Muscle of arm (tissue), 14 donors: ENCODE data around the gene YIPF7. TPM values are rescaled to one million over a fixed set of nuclear protein-coding genes. Genes with fewer than 3 reads are reported as not detected.
A peak's percentile ranks its signal among the peaks of the same experiment; 100 is the strongest.

ENCODE experiments used
- DNase-seq: peaks from one replicate; pipeline ENCODE4 v3.0.0-alpha.2; 2013
- long read RNA-seq, 11 donors: transcript quantifications; one replicate each; lab custom pipeline, GENCODE V29; 2026
- polyA plus RNA-seq, 12 donors: library from polyadenylated mRNA; unstranded; fragments of 120-200 nt; gene quantifications; one replicate each; pipeline ENCODE4 v1.2.1, GENCODE V29; 2013; ENCODE audit not compliant: insufficient read length in 12 of 12

Gene YIPF7
- polyA plus RNA-seq: 1 to 10 TPM in 9 of 12 donors, under 1 TPM in 1, not detected in 2; 0.76 to 6.4 (median 2.9) TPM
- long read RNA-seq, donor 1: 0 reads
- long read RNA-seq, donor 2: 0 reads
- long read RNA-seq, donor 3: 0 reads
- long read RNA-seq, donor 4, partial matches to known transcripts: 0 of 1 reads
- long read RNA-seq, donor 4, other reads (novel, unspliced or antisense): 0 of 1 reads
- long read RNA-seq, donor 5, partial matches to known transcripts: 0 of 1 reads
- long read RNA-seq, donor 5, other reads (novel, unspliced or antisense): 0 of 1 reads
- long read RNA-seq, donor 6: 0 reads
- long read RNA-seq, donor 7, partial matches to known transcripts: 0 of 1 reads
- long read RNA-seq, donor 7, other reads (novel, unspliced or antisense): 0 of 1 reads
- long read RNA-seq, donor 8, partial matches to known transcripts: 0 of 1 reads
- long read RNA-seq, donor 8, other reads (novel, unspliced or antisense): 0 of 1 reads
- long read RNA-seq, donor 9: 0 reads
- long read RNA-seq, donor 10, partial matches to known transcripts: 0 of 2 reads
- long read RNA-seq, donor 10, other reads (novel, unspliced or antisense): 0 of 2 reads
- long read RNA-seq, donor 11: 0 reads

DNA sequence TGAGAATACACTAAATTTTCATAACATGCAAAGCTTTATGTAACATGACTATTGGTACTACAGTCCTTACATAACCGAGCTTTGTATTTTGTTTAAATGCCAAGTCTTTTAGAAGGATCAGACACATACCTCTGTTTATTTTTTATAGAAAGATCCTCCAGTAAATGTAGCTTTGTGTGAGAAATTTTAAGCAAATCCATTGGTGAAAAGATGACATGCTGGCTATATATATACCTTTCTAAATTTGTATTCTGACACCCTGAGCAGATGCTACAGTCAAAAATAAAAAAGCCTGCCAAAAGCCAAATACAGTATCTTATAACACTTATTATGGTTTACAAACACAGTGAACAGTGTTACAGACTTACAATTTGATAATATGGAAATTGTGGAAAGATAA is at the start of gene YIPF7:
Gene YIPF7, minus strand, starts transcription at position 201 of the 400 bp plus-strand sequence. CDS start 1,525 bp downstream, outside the sequence.
- no peak for DNase-seq

DNA sequence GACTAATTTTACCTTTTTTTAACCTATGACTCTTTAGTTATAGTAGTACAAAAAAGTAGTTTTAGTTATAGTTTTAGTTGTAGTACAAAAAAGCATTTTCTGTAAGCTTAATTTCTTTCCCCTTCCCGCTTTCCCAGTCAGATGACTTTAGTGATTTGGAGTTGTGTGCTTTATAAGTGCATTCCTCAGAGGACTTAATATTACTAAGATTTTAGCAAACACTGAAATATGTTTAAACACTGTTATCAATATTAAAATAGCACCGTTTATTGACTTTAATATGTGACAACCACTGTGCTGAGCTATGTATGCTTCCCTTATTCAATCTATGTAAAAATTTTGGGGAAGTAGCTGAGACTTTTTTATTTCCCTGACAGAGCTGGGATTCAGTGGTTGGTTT is 49.6 kb upstream of the YIPF7 start:
- no peak for DNase-seq

DNA sequence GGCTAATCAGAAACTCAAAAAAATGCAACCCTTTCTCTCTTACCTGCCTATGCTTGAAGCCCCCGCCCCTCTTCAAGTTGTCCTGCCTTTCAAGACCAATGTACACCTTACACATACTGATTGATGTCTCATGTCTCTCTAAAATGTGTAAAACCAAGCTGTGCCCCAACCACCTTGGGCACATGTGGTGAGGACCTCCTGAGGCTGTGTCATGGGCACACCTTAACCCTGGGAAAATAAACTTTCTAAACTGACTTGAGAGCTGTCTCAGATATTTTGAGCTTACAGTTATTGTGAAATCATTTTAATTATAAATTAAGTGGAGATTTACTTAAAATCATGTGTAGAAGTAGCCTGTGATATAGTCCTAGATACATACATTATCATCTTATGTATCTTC is 49.0 kb upstream of the YIPF7 start:
- no peak for DNase-seq

DNA sequence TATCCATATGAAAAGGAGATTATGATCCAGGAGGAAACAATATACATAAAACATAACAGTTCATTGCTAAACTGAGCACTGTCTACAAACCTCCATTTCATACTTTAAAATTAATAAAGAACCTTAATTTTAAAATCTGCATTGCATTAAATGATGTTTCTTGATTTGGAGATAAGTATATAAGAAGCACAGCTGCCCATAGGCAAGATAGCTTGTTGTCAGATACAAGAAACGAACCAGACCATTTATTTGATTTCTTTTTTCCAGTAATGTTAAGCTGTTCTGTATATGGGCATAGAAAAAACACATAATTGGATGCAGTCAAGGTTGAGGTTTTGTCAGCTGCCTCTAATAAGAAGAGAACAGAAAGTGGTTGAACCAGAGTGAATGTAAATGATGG is 33.2 kb upstream of the YIPF7 start:
- no peak for DNase-seq

GRCh38 chr4:44679060-44679459 is 27.6 kb upstream of the YIPF7 start:
- DNase-seq: peak; percentile 5

DNA sequence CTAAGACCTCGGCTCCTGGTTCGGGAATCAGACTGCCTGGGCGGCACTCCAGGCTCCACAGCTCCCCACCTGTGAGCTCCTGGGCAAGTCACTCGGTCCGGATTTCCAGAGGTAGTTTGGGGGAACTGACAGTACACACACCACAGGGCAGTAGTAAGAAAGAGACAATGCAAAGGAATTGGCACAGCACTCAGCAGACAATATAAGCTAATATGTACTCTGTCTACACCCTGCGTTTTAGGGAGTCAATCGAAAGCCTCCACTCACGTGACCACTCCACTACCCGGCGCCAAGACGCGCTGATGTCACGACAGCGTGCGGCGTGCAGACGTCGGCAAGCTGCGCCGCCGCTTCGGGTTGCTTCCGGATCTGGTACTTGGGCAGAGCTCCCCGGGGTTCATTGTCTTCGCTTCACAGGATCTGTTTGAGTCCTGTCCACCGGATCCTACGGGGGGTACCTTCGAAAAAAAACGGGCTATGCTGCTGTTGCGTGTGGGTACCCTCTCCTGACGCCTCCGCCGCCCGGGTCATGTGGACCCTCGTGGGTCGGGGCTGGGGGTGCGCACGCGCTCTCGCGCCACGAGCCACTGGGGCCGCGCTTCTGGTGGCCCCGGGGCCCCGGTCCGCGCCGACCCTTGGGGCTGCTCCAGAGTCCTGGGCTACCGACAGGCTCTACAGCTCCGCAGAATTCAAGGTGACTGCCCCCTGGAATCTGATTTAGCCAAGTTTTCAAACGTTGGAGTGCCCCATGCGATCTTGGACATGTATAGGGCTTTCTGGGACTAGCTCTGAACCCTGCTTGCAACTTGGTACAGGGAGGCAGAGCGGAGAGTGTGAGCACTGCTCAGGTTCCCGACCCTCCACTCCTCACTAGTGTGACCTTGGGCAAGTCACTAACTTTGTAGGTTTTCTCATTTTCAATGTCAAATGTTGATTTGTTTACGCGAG is 26.9 kb upstream of the YIPF7 start, which contains the start of gene GUF1:
Gene GUF1, plus strand, starts transcription at position 327 of the 948 bp plus-strand sequence. Its CDS starts 203 bp downstream, at position 530.
- DNase-seq: peak; percentile 94

- DNase-seq: no peak
Observed at GRCh38 chr4:44675366-44675765, 23.9 kb upstream of the YIPF7 start.

GRCh38 chr4:44674471-44674870 is 23.0 kb upstream of the YIPF7 start:
- DNase-seq: no peak

GRCh38 chr4:44671636-44672035 is 20.2 kb upstream of the YIPF7 start:
- DNase-seq: no peak

DNA sequence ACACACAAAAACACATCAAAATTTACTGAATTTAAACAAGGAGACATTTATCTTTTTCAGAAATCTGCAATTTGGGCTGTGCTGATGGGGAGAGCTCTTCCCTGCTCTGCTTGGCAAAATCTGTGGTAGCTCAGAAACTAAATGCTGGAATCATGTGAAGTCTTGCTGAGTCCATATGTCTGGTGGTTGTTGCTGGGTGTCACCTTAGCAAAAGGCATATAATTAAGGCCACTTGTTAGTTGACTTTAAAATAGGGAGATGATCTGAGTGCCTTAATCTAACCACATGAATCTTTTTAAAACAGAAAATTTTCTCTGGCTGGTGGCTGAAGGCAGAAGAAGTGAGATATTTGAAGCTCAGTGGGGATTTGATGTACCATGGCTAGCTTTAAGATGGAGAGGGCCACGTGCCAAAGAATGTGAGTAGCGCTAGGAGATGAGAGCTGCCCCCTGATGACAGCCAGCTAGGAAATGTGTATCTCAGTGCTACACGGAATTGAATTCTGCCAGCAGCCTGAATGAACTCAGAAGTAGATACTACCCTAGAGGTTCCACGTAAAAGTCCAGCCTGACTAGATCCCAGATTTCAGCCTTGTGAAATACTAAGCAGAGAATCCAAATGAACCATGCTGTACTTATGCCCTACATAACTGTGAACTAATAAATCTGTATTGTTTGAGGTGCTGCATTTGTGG is 19.2 kb upstream of the YIPF7 start:
- DNase-seq: no peak

DNA sequence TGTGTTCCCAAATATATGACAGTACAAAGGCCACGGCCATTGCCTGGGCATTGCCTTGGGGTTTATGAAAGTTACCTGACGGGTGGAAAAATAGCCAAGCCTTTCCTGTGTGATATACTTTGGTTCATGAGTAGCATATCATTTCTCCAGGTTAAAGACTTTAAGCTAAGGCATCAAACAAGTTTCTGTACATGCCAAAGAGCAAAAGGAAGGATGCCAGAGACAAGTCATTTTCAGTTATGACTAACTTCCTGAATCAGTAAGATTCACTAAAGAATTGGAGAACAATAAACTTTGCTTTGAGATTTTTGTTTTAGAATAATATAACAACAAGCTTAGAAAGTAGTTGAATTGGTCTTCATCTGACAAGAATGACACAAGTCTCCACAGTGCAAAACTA is 17.1 kb upstream of the YIPF7 start:
- no peak for DNase-seq

- no peak for DNase-seq
Observed at GRCh38 chr4:44663539-44664263, 12.3 kb upstream of the YIPF7 start.

GRCh38 chr4:44662623-44663005 is 11.2 kb upstream of the YIPF7 start:
- DNase-seq: no peak

- no peak for DNase-seq
Observed at GRCh38 chr4:44661940-44662622, 10.7 kb upstream of the YIPF7 start.

GRCh38 chr4:44660396-44660795 is 9.0 kb upstream of the YIPF7 start:
- no peak for DNase-seq

GRCh38 chr4:44652002-44652401 is 577 bp upstream of the YIPF7 start:
- DNase-seq: no peak

GRCh38 chr4:44646151-44646550 is 5.3 kb downstream of the YIPF7 start:
- DNase-seq: no peak

DNA sequence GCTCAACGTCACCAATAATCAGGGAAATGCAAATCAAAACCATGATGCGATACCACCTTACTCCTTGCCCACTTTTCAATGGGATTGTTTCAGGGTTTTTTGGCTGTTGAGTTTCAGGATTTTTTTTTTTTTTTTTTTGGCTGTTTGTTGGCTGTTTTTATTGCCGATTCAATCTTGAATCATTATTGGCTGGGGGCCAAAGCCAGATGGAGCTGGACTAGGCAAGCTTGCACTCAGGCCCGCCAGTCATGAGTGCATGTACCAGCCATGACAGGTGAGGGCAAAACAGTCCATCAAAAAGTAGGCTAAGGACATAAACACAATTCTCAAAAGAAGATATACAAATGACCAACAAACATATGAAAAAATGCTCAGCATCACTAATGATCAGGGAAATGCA is 13.3 kb downstream of the YIPF7 start:
- DNase-seq: no peak

GRCh38 chr4:44632733-44633132 is 18.7 kb downstream of the YIPF7 start:
- DNase-seq: no peak

GRCh38 chr4:44632089-44632488 is 19.3 kb downstream of the YIPF7 start:
- DNase-seq: no peak
